Astrocyte (in vitro differentiated cells and primary cell): ENCODE results near the gene PDLIM3. TPM values are rescaled to one million over a fixed set of nuclear protein-coding genes. Genes with fewer than 3 reads are reported as not detected.
A peak's percentile ranks its signal among the peaks of the same experiment; 100 is the strongest.

Source experiments
- DNase-seq: peaks from one replicate; pipeline ENCODE4 v3.0.0-alpha.2; 2010; ENCODE audit warnings: low read depth
- FAIRE-seq: peaks from 2 replicates; lab custom pipeline; 2011; peaks lifted over from hg19 to GRCh38; lab: Jason Lieb, UNC
- H2AFZ ChIP-seq: 2 replicates; pipeline ENCODE4 v1.6.0; 2012; ENCODE audit warnings: low read depth, low read length, inconsistent platforms
- H3K27ac ChIP-seq: 2 replicates; pipeline ENCODE4 v1.5.1; 2011; ENCODE audit warnings: low read depth, low read length, inconsistent platforms
- H3K27me3 ChIP-seq: 2 replicates; pipeline ENCODE4 v1.6.0; 2011; ENCODE audit warnings: low read length, inconsistent platforms; ENCODE audit not compliant: insufficient read depth
- H3K36me3 ChIP-seq: 2 replicates; pipeline ENCODE4 v1.5.1; 2011; ENCODE audit warnings: low read length, inconsistent platforms; ENCODE audit not compliant: insufficient read depth
- H3K4me1 ChIP-seq: 2 replicates; pipeline ENCODE4 v1.5.1; 2011; ENCODE audit warnings: low read length, inconsistent platforms; ENCODE audit not compliant: insufficient read depth
- H3K4me2 ChIP-seq: 2 replicates; pipeline ENCODE4 v1.6.0; 2012; ENCODE audit warnings: low read length, inconsistent platforms
- H3K4me3 ChIP-seq: 2 replicates; pipeline ENCODE4 v1.5.1; 2011; ENCODE audit warnings: low read depth, mild to moderate bottlenecking, low read length, inconsistent platforms; ENCODE audit not compliant: insufficient read depth
- H3K79me2 ChIP-seq: 2 replicates; pipeline ENCODE4 v1.6.0; 2012; ENCODE audit warnings: mild to moderate bottlenecking, low read length, inconsistent platforms; ENCODE audit not compliant: insufficient read depth
- H3K9ac ChIP-seq: 2 replicates; pipeline ENCODE4 v1.6.0; 2012; ENCODE audit warnings: mild to moderate bottlenecking, low read length, inconsistent platforms
- H3K9me3 ChIP-seq: 2 replicates; pipeline ENCODE4 v1.5.1; 2012; ENCODE audit warnings: low read depth, mild to moderate bottlenecking, low read length, inconsistent platforms; ENCODE audit not compliant: insufficient read depth
- H4K20me1 ChIP-seq: 2 replicates; pipeline ENCODE4 v1.6.0; 2012; ENCODE audit warnings: low read length, inconsistent platforms; ENCODE audit not compliant: insufficient read depth
- H3K27ac Mint-ChIP-seq: one replicate; pipeline ENCODE4 v1.8.0; 2021; ENCODE audit warnings: mild to moderate bottlenecking, mixed read lengths; ENCODE audit not compliant: unreplicated experiment
- H3K27me3 Mint-ChIP-seq: one replicate; pipeline ENCODE4 v1.8.0; 2021; ENCODE audit warnings: low read depth, mixed read lengths; ENCODE audit not compliant: unreplicated experiment
- H3K36me3 Mint-ChIP-seq: one replicate; pipeline ENCODE4 v1.8.0; 2021; ENCODE audit warnings: low read depth, mixed read lengths; ENCODE audit not compliant: unreplicated experiment
- H3K4me1 Mint-ChIP-seq: one replicate; pipeline ENCODE4 v1.8.0; 2021; ENCODE audit warnings: low read depth, mixed read lengths; ENCODE audit not compliant: unreplicated experiment
- H3K4me3 Mint-ChIP-seq: one replicate; pipeline ENCODE4 v1.8.0; 2021; ENCODE audit warnings: mild to moderate bottlenecking, moderate library complexity, mixed read lengths; ENCODE audit not compliant: unreplicated experiment
- H3K9me3 Mint-ChIP-seq: one replicate; pipeline ENCODE4 v1.8.0; 2021; ENCODE audit warnings: mild to moderate bottlenecking, mixed read lengths; ENCODE audit not compliant: unreplicated experiment
- CTCF ChIP-seq: IDR thresholded peaks from 2 replicates; pipeline ENCODE4 v1.5.1; 2011; ENCODE audit warnings: low read depth, mild to moderate bottlenecking, inconsistent platforms, low read length, moderate library complexity; ENCODE audit not compliant: insufficient read depth
- EZH2 ChIP-seq: IDR thresholded peaks from 2 replicates; pipeline ENCODE4 v1.6.1; 2012; ENCODE audit warnings: mild to moderate bottlenecking, low read length, inconsistent platforms; ENCODE audit not compliant: insufficient read depth
- total RNA-seq: library from RNA; stranded (reverse); gene quantifications from 2 replicates; pipeline ENCODE4 v1.2.1, GENCODE V29; 2021

The PDLIM3 gene
- total RNA-seq, 1 donor from 2014 or later, result 28.5 TPM

GRCh38 chr4:185566425-185566824 is 31.1 kb upstream of the PDLIM3 start:
- Histone ChIP-seq H4K20me1 (no peaks in the 10 kb centered on the region), H3K9ac (peak overlapping the region; percentile 80), H2AFZ (no peak overlapping the region), H3K4me2 (peak overlapping the region; percentile 60), H3K27ac (peak overlapping the region; percentile 92), H3K36me3 (no peaks in the 10 kb centered on the region), H3K79me2 (no peaks in the 10 kb centered on the region), H3K4me3 (no peak overlapping the region), H3K4me1 (peaks cover 17% of the 10 kb centered on the region), H3K27me3 (no peaks in the 10 kb centered on the region), H3K9me3 (no peaks in the 10 kb centered on the region)
- no peaks in the 10 kb centered on the region for H3K36me3 Mint-ChIP-seq
- no peak for DNase-seq
- TF ChIP-seq CTCF, result no peak
- no peak for TF ChIP-seq EZH2
- H3K4me1 Mint-ChIP-seq, result peaks cover 28% of the 10 kb centered on the region
- H3K4me3 Mint-ChIP-seq, result no peak overlapping the region
- no peaks in the 10 kb centered on the region for H3K27me3 Mint-ChIP-seq
- H3K9me3 Mint-ChIP-seq, result peaks cover 8% of the 10 kb centered on the region
- peak overlapping the region; percentile 96 for H3K27ac Mint-ChIP-seq
- peak; percentile 13 for FAIRE-seq

GRCh38 chr4:185565696-185566095 is 30.4 kb upstream of the PDLIM3 start:
- Histone ChIP-seq H3K4me3 (no peak overlapping the region), H2AFZ (peak overlapping the region; percentile 35), H3K4me2 (no peak overlapping the region), H3K4me1 (peaks cover 17% of the 10 kb centered on the region), H3K9me3 (no peaks in the 10 kb centered on the region), H4K20me1 (no peaks in the 10 kb centered on the region), H3K27me3 (no peaks in the 10 kb centered on the region), H3K9ac (peak overlapping the region; percentile 4), H3K36me3 (no peaks in the 10 kb centered on the region), H3K27ac (peak overlapping the region; percentile 92), H3K79me2 (no peaks in the 10 kb centered on the region)
- DNase-seq (no peak), FAIRE-seq (no peak)
- Mint-ChIP-seq H3K27me3 (no peaks in the 10 kb centered on the region), H3K4me1 (peaks cover 28% of the 10 kb centered on the region), H3K4me3 (no peak overlapping the region), H3K36me3 (no peaks in the 10 kb centered on the region), H3K9me3 (peaks cover 8% of the 10 kb centered on the region), H3K27ac (peak overlapping the region; percentile 82)
- no peak for TF ChIP-seq CTCF
- TF ChIP-seq EZH2, result no peak

- H3K9me3 ChIP-seq, result no peaks in the 10 kb centered on the region
- H3K4me1 ChIP-seq, result peaks cover 27% of the 10 kb centered on the region
- H3K36me3 ChIP-seq, result no peaks in the 10 kb centered on the region
- H3K9ac ChIP-seq, result no peak overlapping the region
- H3K27me3 ChIP-seq, result no peaks in the 10 kb centered on the region
- FAIRE-seq (no peak), DNase-seq (no peak)
- no peak overlapping the region for H2AFZ ChIP-seq
- Mint-ChIP-seq H3K9me3 (peaks cover 8% of the 10 kb centered on the region), H3K36me3 (no peaks in the 10 kb centered on the region), H3K4me3 (no peak overlapping the region), H3K27me3 (no peaks in the 10 kb centered on the region), H3K27ac (no peak overlapping the region), H3K4me1 (peaks cover 39% of the 10 kb centered on the region)
- H3K4me2 ChIP-seq, result no peak overlapping the region
- H3K27ac ChIP-seq, result no peak overlapping the region
- H4K20me1 ChIP-seq, result no peaks in the 10 kb centered on the region
- TF ChIP-seq CTCF (no peak), EZH2 (no peak)
- no peak overlapping the region for H3K4me3 ChIP-seq
- no peaks in the 10 kb centered on the region for H3K79me2 ChIP-seq
These were observed 29.0 kb upstream of the PDLIM3 start for GRCh38 chr4:185564349-185564748.
